Epithelial cell of esophagus (primary cell): ENCODE measurements around the gene ARRB1.
"Not testable (repeated sequence)": the region's sequence is repeated elsewhere in the genome, so short reads cannot be mapped to it uniquely, and the experiment has no call there.

Experiments used
- DNase-seq: peaks from one replicate; pipeline ENCODE4 v3.0.0; 2010; ENCODE audit warnings: low read depth
- H3K4me3 ChIP-seq: 2 replicates; pipeline ENCODE4 v1.5.1; 2011; ENCODE audit warnings: mild to moderate bottlenecking, low read length, control low read depth
- TF ChIP-seq, protein P1 (sequence below): IDR thresholded peaks from 2 replicates; pipeline ENCODE4 v1.5.1; 2011; ENCODE audit warnings: low read depth, mild to moderate bottlenecking, low read length, control low read depth, inconsistent platforms; ENCODE audit not compliant: insufficient read depth; ENCODE audit errors: missing control alignments

The ARRB1 gene

DNA sequence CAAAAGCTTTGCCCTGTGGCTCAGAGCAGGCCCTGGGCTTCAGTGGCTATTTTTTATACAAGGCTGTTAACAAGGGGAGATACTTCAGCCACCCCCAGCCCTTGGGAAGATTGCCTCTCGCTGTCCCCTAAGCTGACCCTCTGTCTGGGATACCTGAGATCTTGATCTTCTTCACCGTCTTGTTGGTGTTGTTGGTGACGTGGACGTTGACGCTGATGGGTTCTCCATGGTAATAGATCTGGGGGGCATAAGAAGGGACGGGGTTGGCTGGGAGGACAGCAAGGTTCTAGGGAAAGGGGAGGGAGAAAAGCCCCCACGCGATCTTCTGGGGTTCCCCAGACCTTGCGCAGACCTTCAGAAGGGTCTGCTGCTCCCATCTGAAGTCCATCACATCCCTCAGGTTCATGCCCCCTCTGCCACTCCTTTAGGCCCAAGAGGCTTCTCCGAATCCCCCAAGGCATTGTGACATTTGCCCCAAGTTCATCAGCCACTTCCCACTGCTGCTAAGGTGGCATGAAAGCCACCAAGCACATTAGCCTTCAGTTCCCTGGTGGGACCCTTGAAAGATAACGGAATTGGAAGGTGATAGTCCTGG, 74.2 kb downstream of the ARRB1 start:
- TF ChIP-seq, protein P1, sequence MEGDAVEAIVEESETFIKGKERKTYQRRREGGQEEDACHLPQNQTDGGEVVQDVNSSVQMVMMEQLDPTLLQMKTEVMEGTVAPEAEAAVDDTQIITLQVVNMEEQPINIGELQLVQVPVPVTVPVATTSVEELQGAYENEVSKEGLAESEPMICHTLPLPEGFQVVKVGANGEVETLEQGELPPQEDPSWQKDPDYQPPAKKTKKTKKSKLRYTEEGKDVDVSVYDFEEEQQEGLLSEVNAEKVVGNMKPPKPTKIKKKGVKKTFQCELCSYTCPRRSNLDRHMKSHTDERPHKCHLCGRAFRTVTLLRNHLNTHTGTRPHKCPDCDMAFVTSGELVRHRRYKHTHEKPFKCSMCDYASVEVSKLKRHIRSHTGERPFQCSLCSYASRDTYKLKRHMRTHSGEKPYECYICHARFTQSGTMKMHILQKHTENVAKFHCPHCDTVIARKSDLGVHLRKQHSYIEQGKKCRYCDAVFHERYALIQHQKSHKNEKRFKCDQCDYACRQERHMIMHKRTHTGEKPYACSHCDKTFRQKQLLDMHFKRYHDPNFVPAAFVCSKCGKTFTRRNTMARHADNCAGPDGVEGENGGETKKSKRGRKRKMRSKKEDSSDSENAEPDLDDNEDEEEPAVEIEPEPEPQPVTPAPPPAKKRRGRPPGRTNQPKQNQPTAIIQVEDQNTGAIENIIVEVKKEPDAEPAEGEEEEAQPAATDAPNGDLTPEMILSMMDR: no peak
- H3K4me3 ChIP-seq: no peak overlapping the region

DNA sequence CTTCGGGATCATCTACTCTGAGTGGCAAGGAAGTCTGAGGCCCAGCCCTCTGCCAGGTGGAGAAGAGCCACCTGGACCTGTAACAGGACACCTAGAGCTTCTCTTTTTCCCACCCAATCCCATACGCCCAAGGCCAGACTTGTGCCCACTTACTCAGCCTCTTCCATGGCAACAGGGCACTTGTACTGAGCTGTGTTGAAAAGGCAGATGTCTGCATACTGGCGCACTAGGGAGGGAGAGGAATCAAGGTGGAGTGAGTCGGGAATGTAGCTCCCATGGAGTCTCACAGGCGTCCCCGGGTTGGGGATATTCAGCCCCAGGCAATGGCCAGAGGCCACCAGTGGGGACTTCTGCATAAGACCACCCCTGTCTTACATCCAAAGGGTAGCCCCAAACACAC, 74.8 kb downstream of the ARRB1 start:
- no peak overlapping the region for H3K4me3 ChIP-seq
- TF ChIP-seq, protein P1: no peak
- DNase-seq: peak; percentile 7

More for the DNA sequence above, 74.2 kb downstream of the ARRB1 start:
- DNase-seq: no peak

DNA sequence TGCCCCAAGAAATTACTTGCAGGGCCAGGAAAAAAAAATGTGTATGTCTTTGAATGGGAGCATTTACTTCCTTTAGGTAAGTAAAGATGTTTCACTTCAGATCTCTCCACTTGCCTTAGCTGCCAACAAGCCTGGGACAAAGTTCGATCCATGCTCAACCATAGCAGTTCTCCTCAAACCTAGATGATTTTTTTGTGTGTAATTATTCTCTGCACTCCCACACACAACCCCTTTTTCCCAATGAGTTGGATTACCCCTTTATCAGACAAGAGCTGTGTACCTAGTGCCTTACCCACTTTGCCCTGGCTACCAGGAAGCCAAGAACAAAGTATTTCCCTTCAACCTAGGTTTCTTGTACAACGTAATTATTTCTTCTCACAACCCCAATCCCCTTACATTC, 75.3 kb downstream of the ARRB1 start:
- no peak for DNase-seq
- H3K4me3 ChIP-seq: no peak overlapping the region
- TF ChIP-seq, protein P1: no peak

DNA sequence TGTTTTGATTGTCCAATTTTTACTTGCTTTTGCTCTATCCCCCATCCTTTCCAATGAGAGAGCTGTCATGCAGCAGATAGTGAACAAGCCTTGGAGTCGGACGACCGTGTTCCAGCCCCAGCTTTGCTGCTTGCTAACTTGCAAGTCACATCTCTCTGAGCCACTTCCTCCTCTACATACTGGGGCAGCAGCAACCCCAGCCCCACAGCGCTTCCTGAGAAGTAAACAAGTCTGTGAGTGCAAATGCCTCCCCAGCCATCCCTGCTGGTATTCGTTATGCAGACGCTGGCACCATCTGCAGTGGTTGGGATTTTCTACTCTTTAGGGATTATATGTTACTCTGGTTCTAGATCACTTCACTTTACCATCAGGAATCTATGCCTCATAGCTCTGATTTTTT, 75.9 kb downstream of the ARRB1 start:
- DNase-seq: no peak
- TF ChIP-seq, protein P1: no peak
- no peak overlapping the region for H3K4me3 ChIP-seq

DNA sequence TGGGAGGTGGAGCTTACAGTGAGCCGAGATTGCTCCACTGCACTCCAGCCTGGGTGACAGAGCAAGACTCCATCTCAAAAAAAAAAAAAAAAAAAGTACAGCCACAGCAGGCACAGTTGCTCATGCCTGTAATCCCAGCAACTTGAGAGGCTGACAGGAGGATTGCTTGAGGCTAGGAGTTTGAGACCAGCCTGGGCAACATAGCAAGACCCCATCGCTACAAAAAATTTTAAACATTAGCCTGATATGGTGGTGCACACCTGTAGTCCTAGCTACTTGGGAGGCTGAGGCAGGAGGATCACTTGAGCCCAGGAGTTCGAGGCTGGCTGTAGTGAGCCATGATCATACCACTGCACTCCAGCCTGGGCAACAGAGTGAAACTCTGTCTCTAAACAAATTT, 76.7 kb downstream of the ARRB1 start:
- H3K4me3 ChIP-seq, DNase-seq: not testable (repeated sequence)

DNA sequence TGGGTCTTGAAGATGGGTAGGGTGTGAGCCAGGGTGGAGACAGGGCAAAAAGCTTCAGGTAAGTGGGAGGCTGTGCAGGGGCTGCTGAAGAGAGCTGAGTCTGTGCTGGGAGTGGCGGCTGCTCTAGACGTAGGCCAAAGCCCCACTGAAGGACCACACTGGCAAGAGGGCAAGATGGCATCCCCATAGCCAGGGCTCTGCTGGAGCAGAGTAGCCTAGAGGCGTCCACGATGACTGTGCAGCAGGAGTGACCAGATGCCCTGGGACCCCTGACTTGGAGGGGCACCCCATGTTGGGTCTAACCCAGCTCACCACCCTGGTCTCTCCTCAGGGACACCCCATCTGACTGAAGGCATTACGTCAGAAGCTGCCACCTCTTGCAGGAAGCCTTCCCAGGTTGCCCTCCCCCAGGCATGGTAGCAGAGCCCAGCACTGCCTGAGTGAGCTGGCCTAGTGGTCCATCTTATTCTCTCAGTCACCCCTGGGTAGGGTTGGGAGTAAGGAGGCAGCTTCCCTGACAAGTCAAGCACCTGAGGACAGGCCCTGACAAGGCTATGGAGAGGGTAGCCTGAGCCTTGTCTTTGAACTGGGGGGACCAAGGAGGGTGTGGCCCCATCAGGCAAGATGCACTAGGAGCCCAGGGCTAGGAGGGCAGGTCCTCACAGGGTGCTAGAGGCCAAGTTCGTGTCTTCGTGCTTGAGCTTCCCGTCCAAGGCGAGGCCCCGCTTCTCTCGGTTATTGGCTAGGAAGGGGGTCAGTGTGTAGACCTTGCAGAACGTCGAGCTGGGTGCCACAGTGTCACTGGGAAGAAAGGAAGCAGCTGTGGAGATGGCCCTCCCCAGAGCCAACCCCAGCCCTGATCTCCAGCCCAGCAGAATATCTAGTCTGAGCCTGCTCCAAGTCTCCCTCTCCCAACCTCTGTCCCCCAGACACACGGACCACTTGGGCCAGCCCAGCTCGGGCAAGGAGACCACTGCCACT, 77.8 kb downstream of the ARRB1 start:
- no peak for DNase-seq
- TF ChIP-seq, protein P1: no peak
- H3K4me3 ChIP-seq: no peak overlapping the region

DNA sequence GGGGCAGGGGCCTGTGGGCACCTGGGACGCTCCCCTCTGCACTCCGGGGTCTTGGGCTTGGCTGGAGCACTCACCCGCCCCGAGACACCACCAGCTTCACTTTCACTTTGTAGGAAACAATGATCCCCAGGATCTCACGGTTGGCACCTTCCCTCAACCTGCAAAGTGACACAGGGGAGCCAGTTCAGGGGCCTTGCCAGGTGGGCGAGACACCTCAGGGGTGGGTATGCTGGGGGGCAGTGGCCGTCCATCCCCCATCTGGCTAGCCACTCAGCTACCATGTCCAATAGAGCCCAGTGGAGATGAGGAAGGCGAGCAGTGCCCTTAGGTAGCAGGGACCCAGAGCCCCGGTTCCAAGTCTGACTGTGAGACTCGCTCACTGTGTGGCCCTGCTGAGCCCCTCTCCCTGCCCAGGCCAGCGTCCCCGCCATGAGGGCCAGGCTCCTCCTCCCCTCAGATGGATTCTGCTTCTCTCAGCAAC, 78.6 kb downstream of the ARRB1 start:
- DNase-seq: no peak
- TF ChIP-seq, protein P1: no peak
- no peak overlapping the region for H3K4me3 ChIP-seq
